HFFc6 (cell line): ENCODE data around the gene FAM110D. TPM values are rescaled to one million over a fixed set of nuclear protein-coding genes. Genes with fewer than 3 reads are reported as not detected.

Experiments
- DNase-seq: peaks from one replicate; pipeline ENCODE4 v3.0.0-alpha.2; 2018
- H3K27ac Mint-ChIP-seq: 2 replicates; pipeline ENCODE4 v1.8.0; 2020; ENCODE audit warnings: mild to moderate bottlenecking, mixed read lengths
- H3K27me3 Mint-ChIP-seq: 2 replicates; pipeline ENCODE4 v1.8.0; 2021; ENCODE audit warnings: mild to moderate bottlenecking, moderate library complexity, mixed read lengths; ENCODE audit not compliant: insufficient read depth
- H3K36me3 Mint-ChIP-seq: 2 replicates; pipeline ENCODE4 v1.8.0; 2021; ENCODE audit warnings: low read depth, mixed read lengths
- H3K4me1 Mint-ChIP-seq: 2 replicates; pipeline ENCODE4 v1.8.0; 2020; ENCODE audit warnings: low read depth, mixed read lengths
- H3K4me3 Mint-ChIP-seq: 2 replicates; pipeline ENCODE4 v1.8.0; 2020; ENCODE audit warnings: mild to moderate bottlenecking, moderate library complexity, mixed read lengths
- H3K9me3 Mint-ChIP-seq: 2 replicates; pipeline ENCODE4 v1.8.0; 2020; ENCODE audit warnings: mild to moderate bottlenecking, mixed read lengths
- total RNA-seq, 6 experiments: library from RNA; stranded (reverse); fragmentation: NEBNext Ultra II Directional; extraction: Animal tissue kit (Norgen Biotek cat#: 25700); gene quantifications; 2 replicates in 1 of 6; 3 replicates in 5 of 6; pipeline ENCODE4 v1.2.3, GENCODE V29; 2021
- TF ChIP-seq, protein P1 (sequence below): fragments of 200-600 bp; sonication (generic); IDR thresholded peaks from 2 replicates; pipeline ENCODE4 v1.5.0; 2021; ENCODE audit warnings: antibody characterized with exemption, mild to moderate bottlenecking

Gene FAM110D
- total RNA-seq, 6 experiments from 2014 or later: not detected

DNA sequence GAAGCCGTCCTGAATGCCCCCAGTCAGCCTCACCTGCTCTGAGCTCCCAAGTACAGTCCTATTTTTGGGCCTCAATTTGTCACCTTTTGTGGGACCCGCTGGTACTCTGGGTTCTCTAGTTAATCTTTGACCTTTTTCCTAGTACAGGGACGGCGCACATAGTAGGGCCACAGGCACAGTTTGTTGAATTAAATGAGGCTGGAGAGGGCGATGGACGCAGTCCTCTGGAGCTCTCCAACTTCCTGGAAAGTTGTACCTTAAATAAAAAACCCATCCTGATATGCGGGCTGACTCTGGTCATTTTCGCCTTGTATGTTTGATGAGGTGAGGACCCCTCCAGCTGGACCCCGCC lies 4.8 kb downstream of the FAM110D start:
- Mint-ChIP-seq H3K36me3 (no peaks in the 10 kb centered on the region), H3K27me3 (peaks cover 23% of the 10 kb centered on the region), H3K4me1 (no peaks in the 10 kb centered on the region), H3K9me3 (no peaks in the 10 kb centered on the region), H3K27ac (no peak overlapping the region), H3K4me3 (peak overlapping the region; percentile 22; the same call in 1 of the 2 replicates)
- TF ChIP-seq, protein P1, sequence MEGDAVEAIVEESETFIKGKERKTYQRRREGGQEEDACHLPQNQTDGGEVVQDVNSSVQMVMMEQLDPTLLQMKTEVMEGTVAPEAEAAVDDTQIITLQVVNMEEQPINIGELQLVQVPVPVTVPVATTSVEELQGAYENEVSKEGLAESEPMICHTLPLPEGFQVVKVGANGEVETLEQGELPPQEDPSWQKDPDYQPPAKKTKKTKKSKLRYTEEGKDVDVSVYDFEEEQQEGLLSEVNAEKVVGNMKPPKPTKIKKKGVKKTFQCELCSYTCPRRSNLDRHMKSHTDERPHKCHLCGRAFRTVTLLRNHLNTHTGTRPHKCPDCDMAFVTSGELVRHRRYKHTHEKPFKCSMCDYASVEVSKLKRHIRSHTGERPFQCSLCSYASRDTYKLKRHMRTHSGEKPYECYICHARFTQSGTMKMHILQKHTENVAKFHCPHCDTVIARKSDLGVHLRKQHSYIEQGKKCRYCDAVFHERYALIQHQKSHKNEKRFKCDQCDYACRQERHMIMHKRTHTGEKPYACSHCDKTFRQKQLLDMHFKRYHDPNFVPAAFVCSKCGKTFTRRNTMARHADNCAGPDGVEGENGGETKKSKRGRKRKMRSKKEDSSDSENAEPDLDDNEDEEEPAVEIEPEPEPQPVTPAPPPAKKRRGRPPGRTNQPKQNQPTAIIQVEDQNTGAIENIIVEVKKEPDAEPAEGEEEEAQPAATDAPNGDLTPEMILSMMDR: no peak
- DNase-seq: no peak

GRCh38 chr1:26164036-26164860 lies 5.4 kb downstream of the FAM110D start:
- H3K27me3 Mint-ChIP-seq: peaks cover 24% of the 10 kb centered on the region
- DNase-seq: no peak
- peaks cover 2% of the 10 kb centered on the region; the same call in 1 of the 2 replicates for H3K4me1 Mint-ChIP-seq
- H3K9me3 Mint-ChIP-seq: no peaks in the 10 kb centered on the region
- no peaks in the 10 kb centered on the region for H3K36me3 Mint-ChIP-seq
- peak overlapping the region; percentile 24; the same call in 1 of the 2 replicates for H3K4me3 Mint-ChIP-seq
- TF ChIP-seq, protein P1: peak; percentile 85
- no peak overlapping the region for H3K27ac Mint-ChIP-seq

GRCh38 chr1:26164861-26165842 lies 6.3 kb downstream of the FAM110D start:
- TF ChIP-seq, protein P1: no peak
- no peak for DNase-seq
- H3K27me3 Mint-ChIP-seq: peaks cover 20% of the 10 kb centered on the region
- H3K4me1 Mint-ChIP-seq: peaks cover 5% of the 10 kb centered on the region
- no peak overlapping the region for H3K27ac Mint-ChIP-seq
- H3K4me3 Mint-ChIP-seq: no peak overlapping the region; the same call in 1 of the 2 replicates
- no peaks in the 10 kb centered on the region for H3K36me3 Mint-ChIP-seq
- H3K9me3 Mint-ChIP-seq: no peaks in the 10 kb centered on the region

DNA sequence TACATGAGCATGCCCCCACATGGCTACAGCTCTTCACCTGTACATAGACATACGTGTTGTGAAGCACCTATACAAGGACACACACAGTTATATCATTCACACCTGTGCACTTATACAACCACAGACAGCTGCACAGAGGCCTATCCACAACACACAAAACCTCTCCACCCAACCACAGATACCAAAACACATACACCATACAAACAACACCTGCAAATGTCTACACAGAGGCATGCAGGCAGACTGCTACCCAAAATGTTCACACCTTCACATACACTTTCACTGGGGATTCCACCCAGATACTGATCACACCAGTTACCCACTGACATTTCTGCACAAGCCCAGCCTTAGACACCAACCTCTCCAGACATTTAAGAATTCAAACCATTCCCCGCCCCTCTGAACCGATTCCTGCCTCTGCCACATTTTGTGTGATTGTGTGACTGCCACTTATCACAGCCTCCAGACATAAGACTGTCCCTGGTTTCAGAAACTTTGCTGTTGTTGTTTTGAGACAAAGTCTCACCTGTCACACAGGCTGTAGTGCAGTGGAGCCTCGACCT lies 7.9 kb downstream of the FAM110D start:
- Mint-ChIP-seq H3K27me3 (peaks cover 20% of the 10 kb centered on the region), H3K4me1 (peaks cover 11% of the 10 kb centered on the region), H3K27ac (no peak overlapping the region), H3K9me3 (no peaks in the 10 kb centered on the region), H3K36me3 (no peaks in the 10 kb centered on the region), H3K4me3 (no peak overlapping the region)
- TF ChIP-seq, protein P1: no peak
- no peak for DNase-seq

- Mint-ChIP-seq H3K36me3 (no peaks in the 10 kb centered on the region), H3K4me3 (peak within 1 kb of the TSS; percentile 95), H3K4me1 (peaks cover 11% of the 10 kb centered on the region), H3K27ac (peak within 1 kb of the TSS; percentile 87), H3K27me3 (peaks cover 14% of the 10 kb centered on the region), H3K9me3 (no peaks in the 10 kb centered on the region)
- DNase-seq: no peak
- TF ChIP-seq, protein P1: no peak
Measured at GRCh38 chr1:26168410-26169197, 9.7 kb downstream of the FAM110D start, which contains the start of gene C1orf232. C1orf232 (minus strand) TSS chr1:26168963; CDS start chr1:26168499, 464 bp downstream.
